IPS DF 4.7 (cell line): ENCODE data around the gene DONSON.

Experiments used
- DNase-seq: peaks from one replicate; pipeline ENCODE4 v3.0.0-alpha.2; 2013; ENCODE audit warnings: low spot score; ENCODE audit errors: extremely low read depth

DONSON gene

DNA sequence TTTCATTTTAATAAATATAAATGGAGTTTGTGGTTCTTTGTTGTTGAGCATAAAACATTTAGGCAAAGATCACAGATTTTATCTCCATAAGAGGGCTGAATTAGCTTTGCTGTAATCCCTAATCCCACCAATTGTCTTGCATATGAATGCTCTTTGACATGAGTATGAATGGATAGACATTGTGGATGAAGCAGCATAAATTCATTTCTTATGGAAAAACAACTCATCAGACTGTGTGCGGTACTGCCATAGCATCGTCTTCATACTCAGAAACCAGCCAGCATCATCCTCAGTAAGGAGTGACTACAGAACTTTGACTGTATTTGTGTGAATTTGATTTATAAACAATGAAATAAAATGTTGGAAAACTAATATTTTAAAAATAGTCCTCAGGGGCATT, 26.1 kb downstream of the DONSON start:
- no peak for DNase-seq

DNA sequence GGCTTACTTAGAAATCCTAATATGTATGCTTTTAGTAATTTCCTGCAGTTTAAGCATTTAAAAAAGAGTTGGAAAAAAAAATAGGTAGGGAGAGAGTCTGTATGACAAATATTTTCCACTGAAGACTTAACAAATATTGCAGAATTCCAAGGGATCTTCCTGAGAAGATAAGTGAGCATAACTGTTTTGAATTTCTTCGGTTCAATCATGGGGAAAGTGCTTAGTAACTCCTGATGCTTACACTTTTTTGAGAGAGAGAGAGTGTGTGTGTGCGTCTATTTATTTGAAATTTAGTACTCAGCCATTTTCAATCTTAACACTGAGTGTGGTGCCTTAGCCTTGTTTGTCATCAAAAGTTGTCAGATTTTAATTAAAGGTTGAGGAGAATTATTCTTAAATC, 27.1 kb downstream of the DONSON start:
- no peak for DNase-seq

DNA sequence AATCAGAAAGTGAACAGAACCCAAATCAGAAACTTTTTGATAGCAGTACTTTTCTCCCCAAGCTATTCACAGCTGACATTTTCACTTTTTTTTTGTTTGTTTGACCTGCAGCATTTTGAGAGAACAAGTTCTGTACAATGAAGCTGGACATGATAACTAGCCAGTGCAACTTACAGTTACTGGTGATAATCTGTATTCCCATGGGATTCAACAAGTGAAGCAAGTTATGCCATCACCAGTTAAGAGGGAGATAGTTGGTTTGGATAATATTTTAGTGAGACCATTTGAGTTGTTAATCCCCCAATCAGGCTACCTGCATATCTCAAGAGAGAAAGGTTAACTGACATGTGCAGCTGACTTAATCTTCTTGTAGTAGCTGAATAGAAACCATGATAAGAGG, 27.5 kb downstream of the DONSON start:
- no peak for DNase-seq

DNA sequence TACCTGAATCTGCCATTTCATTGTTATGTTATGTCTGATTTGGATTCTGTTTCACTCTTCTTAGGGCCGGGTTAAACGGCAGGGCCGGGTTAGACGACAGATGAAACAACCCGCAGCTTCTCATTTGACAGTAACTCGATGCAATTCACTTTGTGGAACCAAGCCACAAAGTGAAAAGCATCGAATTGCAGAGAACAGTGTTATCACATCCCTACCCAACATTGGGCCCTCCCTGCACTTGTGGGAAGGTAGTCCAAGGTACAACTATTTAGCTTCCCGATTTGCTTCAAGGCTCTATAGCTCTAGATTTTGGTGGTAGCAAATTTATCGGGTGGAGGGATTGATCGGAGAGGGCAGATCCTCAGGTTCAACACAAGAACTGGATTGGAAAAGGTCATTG, 28.7 kb downstream of the DONSON start:
- DNase-seq: no peak

DNA sequence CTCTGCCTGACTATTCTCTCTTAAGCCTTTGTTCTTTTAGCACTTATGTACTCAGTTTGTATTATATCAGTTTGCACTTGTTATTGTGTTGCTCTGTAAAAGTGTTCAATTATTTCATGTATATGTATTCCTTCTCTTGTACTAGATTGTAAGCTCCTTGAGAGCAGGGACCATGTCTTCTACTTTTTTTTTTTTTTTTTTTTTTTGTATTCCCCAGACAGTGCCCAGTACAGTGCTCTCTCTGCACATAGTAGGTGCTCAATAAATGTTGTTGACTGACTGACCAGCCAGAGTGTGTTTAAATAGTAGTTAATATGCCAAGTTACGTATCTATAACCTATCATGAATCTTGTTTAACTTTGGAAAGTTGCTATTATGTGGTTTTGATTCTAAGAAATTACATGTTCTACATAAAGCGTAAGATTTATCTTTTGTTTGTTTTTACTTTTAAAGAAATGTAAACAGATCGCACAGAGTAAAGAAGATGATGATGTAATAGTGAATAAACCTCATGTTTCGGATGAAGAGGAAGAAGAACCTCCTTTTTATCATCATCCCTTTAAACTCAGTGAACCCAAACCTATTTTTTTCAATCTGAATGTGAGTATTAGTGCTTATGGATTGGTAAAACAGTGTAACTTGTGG, 29.6 kb downstream of the DONSON start:
- no peak for DNase-seq

DNA sequence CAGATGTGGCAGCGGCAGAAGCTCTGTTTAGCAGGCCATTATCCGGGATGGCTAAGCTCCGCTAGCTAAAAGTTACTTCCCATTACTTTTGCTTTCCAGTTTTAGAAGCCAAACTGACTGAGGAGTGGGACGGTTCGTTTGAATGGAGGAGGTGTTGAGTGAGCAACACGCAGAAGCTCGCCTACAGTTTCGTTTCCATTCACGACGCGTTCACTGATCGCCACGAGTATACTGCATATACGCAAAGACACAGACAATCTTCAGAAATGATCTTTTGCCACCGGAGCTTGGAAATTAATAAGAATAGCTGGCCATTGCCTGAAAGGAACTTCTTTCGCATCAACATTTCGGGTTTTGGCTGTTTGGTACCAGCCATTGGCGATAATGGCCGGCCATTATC, 31.0 kb downstream of the DONSON start:
- DNase-seq: no peak

DNA sequence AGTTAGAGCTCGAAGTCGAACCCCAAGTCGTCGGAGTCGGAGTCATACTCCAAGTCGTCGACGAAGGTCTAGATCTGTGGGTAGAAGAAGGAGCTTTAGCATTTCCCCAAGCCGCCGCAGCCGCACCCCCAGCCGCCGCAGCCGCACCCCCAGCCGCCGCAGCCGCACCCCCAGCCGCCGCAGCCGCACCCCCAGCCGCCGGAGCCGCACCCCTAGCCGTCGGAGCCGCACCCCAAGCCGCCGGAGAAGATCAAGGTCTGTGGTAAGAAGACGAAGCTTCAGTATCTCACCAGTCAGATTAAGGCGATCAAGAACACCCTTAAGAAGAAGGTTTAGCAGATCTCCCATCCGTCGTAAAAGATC, 33.5 kb downstream of the DONSON start:
- no peak for DNase-seq

DNA sequence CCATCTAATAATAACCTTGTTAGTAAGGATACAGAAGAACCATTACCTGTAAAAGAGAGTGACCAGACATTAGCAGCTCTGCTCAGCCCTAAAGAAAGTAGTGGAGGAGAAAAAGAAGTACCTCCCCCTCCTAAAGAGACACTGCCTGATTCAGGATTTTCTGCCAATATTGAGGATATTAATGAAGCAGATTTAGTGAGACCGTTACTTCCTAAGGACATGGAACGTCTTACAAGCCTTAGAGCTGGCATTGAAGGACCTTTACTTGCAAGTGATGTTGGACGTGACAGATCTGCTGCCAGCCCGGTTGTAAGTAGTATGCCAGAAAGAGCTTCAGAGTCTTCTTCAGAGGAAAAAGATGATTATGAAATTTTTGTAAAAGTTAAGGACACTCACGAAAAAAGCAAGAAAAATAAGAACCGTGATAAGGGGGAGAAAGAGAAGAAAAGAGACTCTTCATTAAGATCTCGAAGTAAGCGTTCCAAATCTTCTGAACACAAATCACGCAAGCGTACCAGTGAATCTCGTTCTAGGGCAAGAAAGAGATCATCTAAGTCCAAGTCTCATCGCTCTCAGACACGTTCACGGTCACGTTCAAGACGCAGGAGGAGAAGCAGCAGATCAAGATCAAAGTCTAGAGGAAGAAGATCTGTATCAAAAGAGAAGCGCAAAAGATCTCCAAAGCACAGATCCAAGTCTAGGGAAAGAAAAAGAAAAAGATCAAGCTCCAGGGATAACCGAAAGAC, 34.1 kb downstream of the DONSON start:
- DNase-seq: no peak

DNA sequence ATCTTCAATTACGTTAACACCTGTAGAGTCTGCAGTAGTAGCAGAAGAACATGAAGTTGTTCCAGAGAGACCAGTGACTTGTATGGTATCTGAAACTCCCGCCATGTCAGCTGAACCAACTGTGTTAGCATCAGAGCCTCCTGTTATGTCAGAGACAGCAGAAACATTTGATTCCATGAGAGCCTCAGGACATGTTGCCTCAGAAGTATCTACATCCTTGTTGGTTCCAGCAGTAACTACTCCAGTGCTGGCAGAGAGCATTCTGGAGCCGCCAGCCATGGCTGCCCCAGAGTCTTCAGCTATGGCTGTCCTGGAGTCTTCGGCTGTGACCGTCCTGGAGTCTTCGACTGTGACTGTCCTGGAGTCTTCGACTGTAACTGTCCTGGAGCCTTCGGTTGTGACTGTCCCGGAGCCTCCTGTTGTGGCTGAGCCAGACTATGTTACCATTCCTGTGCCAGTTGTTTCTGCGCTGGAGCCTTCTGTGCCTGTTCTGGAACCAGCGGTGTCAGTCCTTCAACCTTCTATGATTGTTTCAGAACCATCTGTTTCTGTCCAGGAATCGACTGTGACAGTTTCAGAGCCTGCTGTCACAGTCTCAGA, 35.4 kb downstream of the DONSON start:
- no peak for DNase-seq

DNA sequence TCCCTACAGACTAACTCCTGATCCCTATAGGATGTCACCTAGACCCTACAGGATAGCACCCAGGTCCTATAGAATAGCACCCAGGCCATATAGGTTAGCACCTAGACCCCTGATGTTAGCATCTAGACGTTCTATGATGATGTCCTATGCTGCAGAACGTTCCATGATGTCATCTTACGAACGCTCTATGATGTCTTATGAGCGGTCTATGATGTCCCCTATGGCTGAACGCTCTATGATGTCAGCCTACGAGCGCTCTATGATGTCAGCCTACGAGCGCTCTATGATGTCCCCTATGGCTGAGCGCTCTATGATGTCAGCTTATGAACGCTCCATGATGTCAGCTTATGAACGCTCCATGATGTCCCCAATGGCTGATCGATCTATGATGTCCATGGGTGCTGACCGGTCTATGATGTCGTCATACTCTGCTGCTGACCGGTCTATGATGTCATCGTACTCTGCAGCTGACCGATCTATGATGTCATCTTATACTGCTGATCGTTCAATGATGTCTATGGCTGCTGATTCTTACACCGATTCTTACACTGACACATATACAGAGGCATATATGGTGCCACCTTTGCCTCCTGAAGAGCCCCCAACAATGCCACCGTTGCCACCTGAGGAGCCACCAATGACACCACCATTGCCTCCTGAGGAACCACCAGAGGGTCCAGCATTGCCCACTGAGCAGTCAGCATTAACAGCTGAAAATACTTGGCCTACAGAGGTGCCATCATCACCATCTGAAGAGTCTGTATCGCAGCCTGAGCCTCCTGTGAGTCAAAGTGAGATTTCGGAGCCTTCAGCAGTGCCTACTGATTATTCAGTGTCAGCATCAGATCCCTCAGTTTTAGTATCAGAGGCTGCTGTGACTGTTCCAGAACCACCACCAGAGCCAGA, 36.1 kb downstream of the DONSON start:
- DNase-seq: no peak

DNA sequence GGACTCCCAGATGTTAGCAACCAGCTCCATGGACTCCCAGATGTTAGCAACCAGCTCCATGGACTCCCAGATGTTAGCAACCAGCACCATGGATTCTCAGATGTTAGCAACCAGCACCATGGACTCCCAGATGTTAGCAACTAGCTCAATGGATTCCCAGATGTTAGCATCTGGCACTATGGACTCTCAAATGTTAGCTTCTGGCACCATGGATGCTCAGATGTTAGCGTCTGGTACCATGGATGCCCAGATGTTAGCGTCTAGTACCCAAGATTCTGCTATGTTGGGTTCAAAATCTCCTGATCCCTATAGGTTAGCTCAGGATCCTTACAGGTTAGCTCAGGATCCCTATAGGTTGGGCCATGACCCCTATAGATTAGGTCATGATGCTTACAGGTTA, 36.8 kb downstream of the DONSON start:
- no peak for DNase-seq

DNA sequence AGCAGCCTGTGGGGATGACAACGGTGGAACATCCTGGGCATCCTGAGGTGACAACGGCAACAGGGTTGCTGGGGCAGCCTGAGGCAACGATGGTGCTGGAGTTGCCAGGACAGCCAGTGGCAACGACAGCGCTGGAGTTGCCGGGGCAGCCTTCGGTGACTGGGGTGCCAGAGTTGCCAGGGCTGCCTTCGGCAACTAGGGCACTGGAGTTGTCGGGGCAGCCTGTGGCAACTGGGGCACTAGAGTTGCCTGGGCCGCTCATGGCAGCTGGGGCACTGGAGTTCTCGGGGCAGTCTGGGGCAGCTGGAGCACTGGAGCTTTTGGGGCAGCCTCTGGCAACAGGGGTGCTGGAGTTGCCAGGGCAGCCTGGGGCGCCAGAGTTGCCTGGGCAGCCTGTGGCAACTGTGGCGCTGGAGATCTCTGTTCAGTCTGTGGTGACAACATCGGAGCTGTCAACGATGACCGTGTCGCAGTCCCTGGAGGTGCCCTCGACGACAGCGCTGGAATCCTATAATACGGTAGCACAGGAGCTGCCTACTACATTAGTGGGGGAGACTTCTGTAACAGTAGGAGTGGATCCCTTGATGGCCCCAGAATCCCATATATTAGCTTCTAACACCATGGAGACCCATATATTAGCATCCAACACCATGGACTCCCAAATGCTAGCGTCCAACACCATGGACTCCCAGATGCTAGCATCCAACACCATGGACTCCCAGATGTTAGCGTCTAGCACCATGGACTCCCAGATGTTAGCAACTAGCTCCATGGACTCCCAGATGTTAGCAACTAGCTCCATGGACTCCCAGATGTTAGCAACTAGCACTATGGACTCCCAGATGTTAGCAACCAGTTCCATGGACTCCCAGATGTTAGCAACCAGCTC, 37.5 kb downstream of the DONSON start:
- DNase-seq: no peak

DNA sequence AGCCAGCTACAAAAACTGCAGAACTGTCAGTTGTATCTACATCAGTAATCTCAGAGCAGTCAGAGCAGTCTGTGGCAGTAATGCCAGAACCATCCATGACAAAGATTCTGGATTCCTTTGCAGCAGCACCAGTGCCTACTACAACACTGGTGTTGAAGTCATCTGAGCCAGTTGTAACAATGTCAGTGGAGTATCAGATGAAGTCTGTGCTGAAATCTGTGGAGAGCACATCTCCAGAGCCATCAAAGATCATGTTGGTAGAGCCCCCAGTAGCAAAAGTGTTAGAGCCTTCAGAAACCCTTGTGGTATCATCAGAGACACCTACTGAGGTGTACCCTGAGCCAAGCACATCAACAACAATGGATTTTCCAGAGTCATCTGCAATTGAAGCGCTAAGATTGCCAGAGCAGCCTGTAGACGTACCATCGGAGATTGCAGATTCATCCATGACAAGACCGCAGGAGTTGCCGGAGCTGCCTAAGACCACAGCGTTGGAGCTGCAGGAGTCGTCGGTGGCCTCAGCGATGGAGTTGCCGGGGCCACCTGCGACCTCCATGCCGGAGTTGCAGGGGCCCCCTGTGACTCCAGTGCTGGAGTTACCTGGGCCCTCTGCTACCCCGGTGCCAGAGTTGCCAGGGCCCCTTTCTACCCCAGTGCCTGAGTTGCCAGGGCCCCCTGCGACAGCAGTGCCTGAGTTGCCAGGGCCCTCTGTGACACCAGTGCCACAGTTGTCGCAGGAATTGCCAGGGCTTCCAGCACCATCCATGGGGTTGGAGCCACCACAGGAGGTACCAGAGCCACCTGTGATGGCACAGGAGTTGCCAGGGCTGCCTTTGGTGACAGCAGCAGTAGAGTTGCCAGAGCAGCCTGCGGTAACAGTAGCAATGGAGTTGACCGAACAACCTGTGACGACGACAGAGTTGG, 38.4 kb downstream of the DONSON start:
- no peak for DNase-seq

DNA sequence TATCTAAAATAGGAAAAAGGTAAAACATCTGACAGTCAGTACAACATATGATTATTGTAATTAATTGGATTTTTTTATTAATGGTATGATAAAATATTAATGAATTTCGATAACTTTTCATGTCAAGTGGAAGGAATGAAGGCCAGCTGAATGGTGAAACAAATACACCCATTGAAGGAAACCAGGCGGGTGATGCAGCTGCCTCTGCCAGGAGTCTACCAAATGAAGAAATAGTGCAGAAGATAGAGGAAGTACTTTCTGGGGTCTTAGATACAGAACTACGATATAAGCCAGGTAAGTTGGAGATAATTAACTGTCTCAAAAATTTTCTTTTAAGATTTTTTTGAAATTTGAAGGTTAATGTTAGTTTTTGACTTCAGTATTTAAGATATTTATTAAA, 42.4 kb downstream of the DONSON start:
- DNase-seq: no peak

DNA sequence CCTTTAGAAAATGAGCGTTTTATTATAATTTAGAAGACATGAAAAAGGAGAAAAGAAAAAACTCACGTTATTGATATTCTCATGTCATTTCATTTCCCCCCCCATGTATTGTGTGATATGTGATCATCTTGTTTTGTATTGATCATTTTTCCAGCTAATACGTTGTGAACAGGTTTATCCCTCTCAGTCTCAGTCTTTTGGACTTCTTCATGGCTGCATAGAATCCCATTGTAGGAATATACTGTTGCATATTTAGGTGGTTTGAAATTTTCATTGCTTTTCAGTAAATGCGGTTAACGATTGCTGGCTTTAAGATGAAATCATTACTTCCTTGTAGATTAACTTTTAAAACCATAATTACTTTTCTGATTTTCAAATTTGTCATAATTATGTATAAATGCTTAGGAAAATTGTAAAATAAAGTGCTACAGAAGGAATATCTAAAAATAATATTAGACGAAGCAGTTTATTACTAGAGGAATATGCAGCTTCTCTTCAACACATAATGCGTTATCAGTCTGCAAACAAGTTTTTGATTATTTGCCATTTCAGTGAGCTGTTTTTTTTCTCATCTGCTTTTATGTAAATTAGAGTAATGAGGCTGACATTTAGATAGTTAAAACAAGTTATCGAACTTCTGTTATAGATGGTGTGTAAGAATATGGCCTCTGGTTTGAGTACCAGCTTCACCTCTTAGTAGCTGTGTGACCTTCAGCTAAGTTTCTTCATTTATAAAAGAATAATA, 43.9 kb downstream of the DONSON start:
- DNase-seq: no peak

DNA sequence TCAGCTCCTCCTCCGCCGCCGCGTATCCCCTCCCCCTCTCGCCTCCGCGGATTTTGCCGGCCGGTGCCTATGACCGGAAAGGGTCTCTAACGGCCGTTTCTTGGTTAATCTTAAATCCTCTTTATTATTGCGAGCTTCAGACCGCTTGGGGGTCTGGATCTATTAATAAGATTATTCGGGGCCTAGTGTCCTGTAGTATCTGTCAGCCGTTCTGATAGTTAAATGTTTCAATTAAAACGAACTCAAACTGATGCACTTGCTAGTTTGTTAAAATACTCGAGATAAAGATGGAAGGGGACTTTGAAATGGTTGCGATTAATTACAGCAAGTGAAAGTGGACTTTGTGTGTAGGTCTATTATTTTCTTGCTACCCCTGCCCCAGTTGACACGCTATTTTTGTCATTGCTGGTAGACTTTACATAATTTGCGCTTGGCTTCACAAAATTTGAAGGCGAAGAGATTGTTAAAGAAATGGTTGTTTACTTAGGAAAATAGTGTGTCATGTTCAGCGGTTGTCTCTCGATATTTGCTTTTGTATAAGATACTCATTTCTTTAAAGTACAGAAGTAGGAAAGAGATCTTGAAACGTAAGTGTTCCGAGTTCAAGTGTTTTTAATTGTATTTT, 44.9 kb downstream of the DONSON start:
- DNase-seq: no peak

DNA sequence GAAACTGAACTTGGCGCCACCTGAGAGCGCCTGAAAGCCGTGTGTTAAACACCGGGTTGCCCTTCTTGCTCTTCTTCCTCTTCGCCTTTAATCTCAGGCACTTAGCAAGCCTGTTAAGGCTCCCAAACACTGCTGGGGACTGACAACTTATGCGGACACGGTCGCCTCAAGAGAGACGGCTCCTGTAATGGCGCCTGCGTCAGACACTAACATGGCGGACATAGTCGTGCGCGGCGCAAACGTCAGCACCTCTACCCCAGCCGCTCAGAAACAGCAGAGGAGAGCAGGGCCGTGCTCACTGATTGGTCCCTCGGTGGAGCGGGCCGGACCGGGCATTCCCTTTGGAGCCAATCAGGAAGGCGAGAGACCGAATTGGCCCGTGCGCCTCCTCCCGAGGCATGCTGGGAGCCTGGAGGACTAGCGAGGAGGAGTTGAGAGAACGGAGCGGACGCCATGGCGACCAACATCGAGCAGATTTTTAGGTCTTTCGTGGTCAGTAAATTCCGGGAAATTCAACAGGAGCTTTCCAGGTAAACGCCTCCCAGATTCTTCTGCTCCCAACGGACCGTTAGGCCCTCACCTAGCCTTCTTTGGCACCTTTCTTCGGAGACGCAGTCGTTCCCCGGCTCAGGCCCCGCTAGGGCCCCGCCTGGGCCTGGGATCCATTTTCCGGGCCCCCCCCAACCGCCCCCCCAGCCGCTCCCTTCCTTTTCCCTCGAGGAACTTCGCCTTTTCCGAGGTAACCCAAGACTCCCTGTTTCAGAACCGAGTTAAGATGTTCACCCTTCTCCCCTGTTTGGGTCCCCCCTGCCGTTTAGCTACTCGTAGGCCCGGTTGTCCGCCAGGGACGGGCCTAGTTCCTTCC, 45.6 kb downstream of the DONSON start, which contains the start of gene SON:
Gene SON, plus strand, starts transcription at position 399 of the 865 bp plus-strand sequence. Its CDS starts 55 bp downstream, at position 454.
- peak; percentile 90 for DNase-seq
